PC-3 (cell line): ENCODE data around the gene TBC1D2B. TPM values are rescaled to one million over a fixed set of nuclear protein-coding genes. Genes with fewer than 3 reads are reported as not detected.
"Not testable (repeated sequence)": the region's sequence is repeated elsewhere in the genome, so short reads cannot be mapped to it uniquely, and the experiment has no call there.

Experiments used
- ATAC-seq: fragments of 200-7000 bp; cut with Tn5 transposase; 2 replicates; pipeline ENCODE4 v1.9.1; 2020; ENCODE audit warnings: mild to moderate bottlenecking, moderate library complexity
- BruUV-seq: library from RNA; stranded (reverse); fragments of 400-500 nt; replicated peaks from 2 replicates; lab custom pipeline; 2021; lab: Mats Ljungman, UMichigan
- CTCF ChIA-PET: fragments of 300-600 bp; sonication (Branson Sonifier 250); formaldehyde crosslinking; loops from one replicate; lab custom pipeline; 2022; ENCODE audit warnings: antibody characterized with exemption; lab: Charles Lee
- POLR2A ChIA-PET: fragments of 300-600 bp; sonication (Branson Sonifier 250); formaldehyde crosslinking; loops from one replicate; lab custom pipeline; 2022; ENCODE audit warnings: antibody characterized with exemption; ENCODE audit not compliant: unreplicated experiment; lab: Charles Lee
- DNase-seq: peaks from one replicate; pipeline ENCODE4 v3.0.0-alpha.2; 2015
- H2AFZ ChIP-seq: fragments of 300-600 bp; sonication (generic); 2 replicates; pipeline ENCODE4 v1.6.0; 2016; ENCODE audit warnings: antibody characterized with exemption, low read length
- H3F3A ChIP-seq: fragments of 300-600 bp; sonication (generic); one replicate; pipeline ENCODE4 v1.6.0; 2017; ENCODE audit warnings: antibody characterized with exemption, low read length, control low read depth, mild to moderate bottlenecking; ENCODE audit not compliant: unreplicated experiment
- H3K27ac ChIP-seq: fragments of 300-600 bp; sonication (generic); 2 replicates; pipeline ENCODE4 v1.5.1; 2016; ENCODE audit warnings: mild to moderate bottlenecking, low read length
- H3K27me3 ChIP-seq: fragments of 300-600 bp; sonication (generic); 2 replicates; pipeline ENCODE4 v1.6.1; 2016; ENCODE audit warnings: low read length, mixed read lengths
- H3K36me3 ChIP-seq: fragments of 300-600 bp; sonication (generic); 2 replicates; pipeline ENCODE4 v1.6.1; 2016; ENCODE audit warnings: low read depth, mixed run types, low read length, mixed read lengths
- H3K4me1 ChIP-seq: fragments of 300-600 bp; sonication (generic); 2 replicates; pipeline ENCODE4 v1.5.1; 2016; ENCODE audit warnings: low read length; ENCODE audit not compliant: insufficient read depth
- H3K4me2 ChIP-seq: fragments of 300-600 bp; sonication (generic); 2 replicates; pipeline ENCODE4 v1.6.0; 2016; ENCODE audit warnings: low read length
- H3K4me3 ChIP-seq: fragments of 300-600 bp; sonication (generic); 2 replicates; pipeline ENCODE4 v1.5.1; 2016; ENCODE audit warnings: mild to moderate bottlenecking, low read length, mixed read lengths
- H3K79me2 ChIP-seq: fragments of 300-600 bp; sonication (generic); 2 replicates; pipeline ENCODE4 v1.6.1; 2017; ENCODE audit warnings: low read length, mixed read lengths
- H3K9ac ChIP-seq: fragments of 300-600 bp; sonication (generic); 2 replicates; pipeline ENCODE4 v1.6.0; 2016; ENCODE audit warnings: mild to moderate bottlenecking, low read length
- H3K9me2 ChIP-seq: fragments of 300-600 bp; sonication (generic); replicated peaks from 2 replicates; pipeline ENCODE4 v1.6.1; 2016; ENCODE audit warnings: mixed run types, low read length, mixed read lengths
- H3K9me3 ChIP-seq: fragments of 300-600 bp; sonication (generic); 2 replicates; pipeline ENCODE4 v1.6.1; 2016; ENCODE audit warnings: low read length, mixed read lengths
- H4K20me1 ChIP-seq: fragments of 300-600 bp; sonication (generic); 2 replicates; pipeline ENCODE4 v1.6.1; 2016; ENCODE audit warnings: low read length, mixed read lengths
- CTCF ChIP-seq: fragments of 300-600 bp; sonication (generic); conservative IDR thresholded peaks from 2 replicates; pipeline ENCODE4 v1.5.1; 2017; ENCODE audit warnings: antibody characterized with exemption, low read depth, mild to moderate bottlenecking, low read length
- EZH2 ChIP-seq: fragments of 300-600 bp; sonication (generic); IDR thresholded peaks from one replicate; pipeline ENCODE4 v1.6.1; 2017; ENCODE audit warnings: antibody characterized with exemption, mild to moderate bottlenecking, low read length; ENCODE audit not compliant: unreplicated experiment
- EZH2phosphoT487 ChIP-seq: fragments of 300-600 bp; sonication (generic); IDR thresholded peaks from 2 replicates; pipeline ENCODE4 v1.6.1; 2018; ENCODE audit warnings: mild to moderate bottlenecking, antibody characterized with exemption, low read length, borderline replicate concordance
- intact Hi-C: fragments of 100-400 bp; cut with micrococcal nuclease; formaldehyde crosslinking; loops from 2 replicates; pipeline ENCODE4 v1.9.0; 2023
- total RNA-seq: library from RNA; depleted of rRNA; stranded (reverse); fragments of >200 nt; gene quantifications from 2 replicates; pipeline ENCODE4 v1.2.3, GENCODE V29; 2014

The TBC1D2B gene
- total RNA-seq, 1 experiment from 2014 or later, result 19.0 TPM

DNA sequence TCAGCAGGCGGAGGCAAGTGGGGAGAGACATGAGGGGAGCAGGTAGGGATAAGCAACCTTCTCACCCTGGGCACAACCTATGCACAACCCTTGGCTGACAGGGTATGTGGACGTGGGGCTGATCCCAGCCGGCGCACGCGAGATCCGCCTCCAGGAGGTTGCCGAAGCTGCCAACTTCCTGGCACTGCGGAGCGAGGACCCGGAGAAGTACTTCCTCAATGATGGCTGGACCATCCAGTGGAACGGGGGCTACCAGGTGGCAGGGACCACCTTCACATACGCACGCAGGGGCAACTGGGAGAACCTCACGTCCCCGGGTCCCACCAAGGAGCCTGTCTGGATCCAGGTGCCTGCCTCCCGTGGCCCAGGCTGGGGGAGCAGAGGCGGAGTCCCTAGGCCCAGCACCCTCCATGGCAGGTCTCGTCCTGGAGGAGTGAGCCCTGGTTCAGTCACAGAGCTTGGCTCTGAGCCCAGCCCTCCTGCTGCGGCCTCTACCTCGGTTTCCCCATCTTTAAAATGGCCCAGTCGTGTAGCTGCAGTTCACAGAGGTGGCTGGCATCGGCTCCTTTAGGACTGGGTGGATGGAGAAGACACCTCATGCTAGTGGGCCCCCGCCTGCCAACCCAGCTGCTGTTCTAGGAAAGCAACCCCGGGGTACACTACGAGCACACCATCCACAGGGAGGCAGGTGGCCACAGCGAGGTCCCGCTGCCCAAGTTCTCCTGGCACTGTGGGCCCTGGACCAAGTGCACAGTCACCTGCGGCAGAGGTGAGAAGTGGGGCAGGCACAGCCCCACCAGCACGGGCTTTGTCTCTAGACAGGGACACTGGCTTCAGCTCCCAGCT lies 96.0 kb downstream of the TBC1D2B start:
- no peaks in the 10 kb centered on the region for H3K9me2 ChIP-seq
- H3K9ac ChIP-seq, result no peak overlapping the region
- H3K27ac ChIP-seq, result no peak overlapping the region
- H3K79me2 ChIP-seq, result no peaks in the 10 kb centered on the region
- no peak for DNase-seq
- no peaks in the 10 kb centered on the region for H3K36me3 ChIP-seq
- BruUV-seq, result no TSS peak
- TF ChIP-seq EZH2phosphoT487 (no peak), CTCF (no peak), EZH2 (no peak)
- no peaks in the 10 kb centered on the region for H3K27me3 ChIP-seq
- ChIA-PET POLR2A (no interaction called here), CTCF (no interaction called here)
- ATAC-seq, result no peak
- no peak overlapping the region for H3K4me2 ChIP-seq
- H3K9me3 ChIP-seq, result no peaks in the 10 kb centered on the region
- H4K20me1 ChIP-seq, result no peaks in the 10 kb centered on the region
- no peak overlapping the region for H2AFZ ChIP-seq
- H3K4me3 ChIP-seq, result no peak overlapping the region
- H3F3A ChIP-seq, result no peaks in the 10 kb centered on the region
- H3K4me1 ChIP-seq, result no peaks in the 10 kb centered on the region
- intact Hi-C loops, result no loop called here

DNA sequence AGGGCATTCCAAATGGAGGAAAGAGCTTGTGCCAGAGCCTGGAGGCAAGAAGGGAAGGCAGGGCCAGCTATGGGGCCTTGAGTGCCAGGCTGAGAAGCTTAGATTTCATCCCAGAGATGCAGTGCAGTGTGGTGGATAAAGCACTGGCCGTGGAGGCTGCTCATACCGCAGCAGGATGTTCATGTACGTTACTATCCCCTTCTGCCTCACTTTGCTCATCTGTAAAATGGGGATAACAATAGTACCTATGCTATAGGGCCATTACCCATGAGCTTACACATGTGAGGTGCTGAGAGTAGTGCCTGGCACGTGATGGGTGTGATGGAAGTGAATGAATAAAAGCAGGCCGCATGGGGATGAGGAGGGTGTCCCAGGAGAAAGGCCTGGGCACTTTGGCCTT lies 96.8 kb downstream of the TBC1D2B start:
- intact Hi-C loops, result not testable (repeated sequence)

GRCh38 chr15:77980098-77980497 lies 97.4 kb downstream of the TBC1D2B start:
- intact Hi-C loops, result no loop called here
- Histone ChIP-seq H3K9me2 (no peaks in the 10 kb centered on the region), H3K4me1 (no peaks in the 10 kb centered on the region), H4K20me1 (no peaks in the 10 kb centered on the region), H3K9me3 (no peaks in the 10 kb centered on the region), H3F3A (no peaks in the 10 kb centered on the region), H3K4me3 (no peak overlapping the region), H3K27ac (no peak overlapping the region), H3K79me2 (no peaks in the 10 kb centered on the region), H3K4me2 (no peak overlapping the region), H3K27me3 (no peaks in the 10 kb centered on the region), H3K9ac (no peak overlapping the region), H2AFZ (no peak overlapping the region), H3K36me3 (no peaks in the 10 kb centered on the region)
- BruUV-seq, result no TSS peak
- no peak for DNase-seq
- CTCF ChIA-PET, result no interaction called here
- ATAC-seq, result no peak
- no peak for TF ChIP-seq EZH2
- TF ChIP-seq EZH2phosphoT487, result no peak
- no peak for TF ChIP-seq CTCF
- POLR2A ChIA-PET, result no interaction called here

More for the DNA sequence above, 96.8 kb downstream of the TBC1D2B start:
- H3K4me2 ChIP-seq, H3K9me3 ChIP-seq, H3K9me2 ChIP-seq, H3F3A ChIP-seq, H3K4me1 ChIP-seq, H3K79me2 ChIP-seq, H4K20me1 ChIP-seq, H2AFZ ChIP-seq, H3K27me3 ChIP-seq, H3K36me3 ChIP-seq, H3K9ac ChIP-seq, CTCF ChIA-PET, H3K4me3 ChIP-seq, BruUV-seq, POLR2A ChIA-PET, DNase-seq, ATAC-seq, H3K27ac ChIP-seq: not testable (repeated sequence)

DNA sequence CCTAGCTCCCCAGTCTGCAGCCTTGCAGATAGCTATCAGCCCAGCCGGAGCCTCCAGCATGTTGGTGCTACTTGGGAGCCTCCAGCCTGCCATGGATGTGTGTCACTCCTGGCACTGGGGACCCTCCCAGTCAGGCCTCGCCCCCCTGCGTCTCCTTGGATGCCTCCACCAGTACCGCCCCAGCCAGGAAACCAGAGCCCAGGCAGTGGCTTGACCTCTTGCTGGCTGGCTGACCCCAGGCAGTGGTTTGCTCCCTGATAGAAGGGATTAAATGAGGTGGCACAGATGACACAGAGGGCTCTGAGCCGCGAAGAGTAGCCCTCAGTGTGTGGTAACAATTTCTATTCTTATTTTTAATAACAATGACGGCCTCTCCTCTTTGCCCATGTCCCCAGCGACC lies 98.4 kb downstream of the TBC1D2B start:
- H3K27me3 ChIP-seq, H3K27ac ChIP-seq, H2AFZ ChIP-seq, H3K9me2 ChIP-seq, H3K4me1 ChIP-seq, CTCF ChIA-PET, intact Hi-C loops, BruUV-seq, H3K4me3 ChIP-seq, DNase-seq, H3F3A ChIP-seq, H3K9ac ChIP-seq, H3K79me2 ChIP-seq, H3K9me3 ChIP-seq, H3K4me2 ChIP-seq, H4K20me1 ChIP-seq, ATAC-seq, POLR2A ChIA-PET, H3K36me3 ChIP-seq: not testable (repeated sequence)

GRCh38 chr15:77978759-77979145 lies 98.8 kb downstream of the TBC1D2B start:
- DNase-seq, ATAC-seq, H3K9me3 ChIP-seq, H3K9ac ChIP-seq, H3K4me1 ChIP-seq, CTCF ChIA-PET, H3K9me2 ChIP-seq, H2AFZ ChIP-seq, H3K27me3 ChIP-seq, H3K79me2 ChIP-seq, POLR2A ChIA-PET, H3K4me3 ChIP-seq, H3F3A ChIP-seq, BruUV-seq, H3K27ac ChIP-seq, intact Hi-C loops, H3K36me3 ChIP-seq, H3K4me2 ChIP-seq, H4K20me1 ChIP-seq: not testable (repeated sequence)
